SJCRH30 (cell line): Measurements from ENCODE around the gene MAPK11. TPM values are rescaled to one million over a fixed set of nuclear protein-coding genes. Genes with fewer than 3 reads are reported as not detected.

ENCODE experiments used
- DNase-seq, 2 experiments: peaks; one replicate each; pipeline ENCODE4 v3.0.0-alpha.2; 2015 to 2020
- H3K27ac ChIP-seq: fragments of 250-450 bp; sonication (Bioruptor Pico); 2 replicates; pipeline ENCODE4 v1.5.1; 2020; ENCODE audit warnings: mild to moderate bottlenecking, moderate library complexity
- H3K27me3 ChIP-seq: fragments of 250-450 bp; sonication (Bioruptor Pico); 2 replicates; pipeline ENCODE4 v1.5.1; 2020; ENCODE audit warnings: mild to moderate bottlenecking, moderate library complexity
- H3K36me3 ChIP-seq: fragments of 250-450 bp; sonication (Bioruptor Pico); 2 replicates; pipeline ENCODE4 v1.5.1; 2020; ENCODE audit warnings: mild to moderate bottlenecking, moderate library complexity
- H3K4me1 ChIP-seq: fragments of 250-450 bp; sonication (Bioruptor Pico); 2 replicates; pipeline ENCODE4 v1.5.1; 2020; ENCODE audit warnings: mild to moderate bottlenecking, moderate library complexity
- H3K4me3 ChIP-seq: fragments of 250-450 bp; sonication (Bioruptor Pico); 2 replicates; pipeline ENCODE4 v1.5.1; 2020; ENCODE audit warnings: mild to moderate bottlenecking, moderate library complexity
- H3K9me3 ChIP-seq: fragments of 250-450 bp; sonication (Bioruptor Pico); replicated peaks from 2 replicates; pipeline ENCODE4 v1.5.1; 2020; ENCODE audit warnings: mild to moderate bottlenecking, moderate library complexity
- total RNA-seq: library from RNA; depleted of rRNA; stranded (reverse); fragments of >200 nt; shearing (Covaris generic); gene quantifications from 2 replicates; pipeline ENCODE4 v1.2.3, GENCODE V29; 2014

Gene MAPK11
- total RNA-seq, 1 experiment from 2014 or later, result 4.2 TPM

GRCh38 chr22:50259302-50259701, 10.9 kb downstream of the MAPK11 start:
- Histone ChIP-seq H3K36me3 (no peaks in the 10 kb centered on the region), H3K9me3 (no peaks in the 10 kb centered on the region), H3K27me3 (no peaks in the 10 kb centered on the region), H3K4me1 (peaks cover 17% of the 10 kb centered on the region), H3K4me3 (no peak overlapping the region), H3K27ac (no peak overlapping the region)
- no peak for DNase-seq

- Histone ChIP-seq H3K27me3 (no peaks in the 10 kb centered on the region), H3K4me3 (no peak overlapping the region), H3K27ac (no peak overlapping the region), H3K9me3 (no peaks in the 10 kb centered on the region), H3K4me1 (peaks cover 17% of the 10 kb centered on the region), H3K36me3 (0 out of 2 replicates have a peak, but pooled peaks cover 1% of the 10 kb centered on the region)
- DNase-seq, result no peak
These were observed 11.6 kb downstream of the MAPK11 start for GRCh38 chr22:50258361-50259292.

- H3K4me3 ChIP-seq, result no peak overlapping the region
- H3K9me3 ChIP-seq, result no peaks in the 10 kb centered on the region
- peaks cover 6% of the 10 kb centered on the region; the same call in 1 of the 2 replicates for H3K36me3 ChIP-seq
- no peak for DNase-seq
- H3K4me1 ChIP-seq, result peaks cover 8% of the 10 kb centered on the region
- no peaks in the 10 kb centered on the region for H3K27me3 ChIP-seq
- no peak overlapping the region for H3K27ac ChIP-seq
These were observed 12.5 kb downstream of the MAPK11 start for GRCh38 chr22:50257451-50258360.

GRCh38 chr22:50257041-50257440, 13.1 kb downstream of the MAPK11 start:
- H3K27me3 ChIP-seq, result no peaks in the 10 kb centered on the region
- H3K27ac ChIP-seq, result no peak overlapping the region
- H3K4me1 ChIP-seq, result peaks cover 1% of the 10 kb centered on the region
- peaks cover 8% of the 10 kb centered on the region; the same call in 1 of the 2 replicates for H3K36me3 ChIP-seq
- no peaks in the 10 kb centered on the region for H3K9me3 ChIP-seq
- no peak for DNase-seq
- no peak overlapping the region for H3K4me3 ChIP-seq

- H3K36me3 ChIP-seq, result peaks cover 8% of the 10 kb centered on the region; the same call in 1 of the 2 replicates
- no peaks in the 10 kb centered on the region for H3K9me3 ChIP-seq
- no peak overlapping the region for H3K4me3 ChIP-seq
- H3K27ac ChIP-seq, result no peak overlapping the region
- no peaks in the 10 kb centered on the region for H3K27me3 ChIP-seq
- no peaks in the 10 kb centered on the region; the same call in 1 of the 2 replicates for H3K4me1 ChIP-seq
- DNase-seq, result no peak
These were observed 13.8 kb downstream of the MAPK11 start for GRCh38 chr22:50256258-50256862.

GRCh38 chr22:50255607-50256006, 14.6 kb downstream of the MAPK11 start:
- H3K27ac ChIP-seq, result no peak overlapping the region
- H3K27me3 ChIP-seq, result no peaks in the 10 kb centered on the region
- H3K9me3 ChIP-seq, result no peaks in the 10 kb centered on the region
- no peak overlapping the region for H3K4me3 ChIP-seq
- DNase-seq, result no peak
- H3K4me1 ChIP-seq, result no peaks in the 10 kb centered on the region; the same call in 1 of the 2 replicates
- H3K36me3 ChIP-seq, result peaks cover 8% of the 10 kb centered on the region; the same call in 1 of the 2 replicates

GRCh38 chr22:50255099-50255498, 15.1 kb downstream of the MAPK11 start:
- Histone ChIP-seq H3K9me3 (no peaks in the 10 kb centered on the region), H3K27ac (no peak overlapping the region), H3K36me3 (peaks cover 8% of the 10 kb centered on the region; the same call in 1 of the 2 replicates), H3K4me1 (peaks cover 3% of the 10 kb centered on the region; the same call in 1 of the 2 replicates), H3K4me3 (no peak overlapping the region), H3K27me3 (no peaks in the 10 kb centered on the region)
- no peak for DNase-seq

- no peak overlapping the region for H3K27ac ChIP-seq
- DNase-seq, result no peak
- H3K27me3 ChIP-seq, result no peaks in the 10 kb centered on the region
- peaks cover 6% of the 10 kb centered on the region; the same call in 1 of the 2 replicates for H3K4me1 ChIP-seq
- no peak overlapping the region for H3K4me3 ChIP-seq
- H3K9me3 ChIP-seq, result no peaks in the 10 kb centered on the region
- H3K36me3 ChIP-seq, result peaks cover 8% of the 10 kb centered on the region; the same call in 1 of the 2 replicates
These were observed 16.2 kb downstream of the MAPK11 start for GRCh38 chr22:50253941-50254340.

- Histone ChIP-seq H3K27me3 (no peaks in the 10 kb centered on the region), H3K36me3 (peaks cover 8% of the 10 kb centered on the region; the same call in 1 of the 2 replicates), H3K4me3 (no peak overlapping the region), H3K27ac (no peak overlapping the region), H3K9me3 (no peaks in the 10 kb centered on the region), H3K4me1 (peaks cover 6% of the 10 kb centered on the region; the same call in 1 of the 2 replicates)
- DNase-seq, result no peak
These were observed 16.9 kb downstream of the MAPK11 start for GRCh38 chr22:50253046-50253915.

- H3K27ac ChIP-seq, result no peak overlapping the region
- DNase-seq, result peak; percentile 71 to 74
These were observed 17.8 kb downstream of the MAPK11 start for GRCh38 chr22:50252082-50253045.

GRCh38 chr22:50251477-50252081, 18.6 kb downstream of the MAPK11 start:
- Histone ChIP-seq H3K36me3 (peaks cover 10% of the 10 kb centered on the region), H3K27ac (no peak overlapping the region), H3K9me3 (no peaks in the 10 kb centered on the region), H3K27me3 (no peaks in the 10 kb centered on the region), H3K4me3 (peak overlapping the region; percentile 66), H3K4me1 (peaks cover 6% of the 10 kb centered on the region; the same call in 1 of the 2 replicates)
- no peak for DNase-seq

More at GRCh38 chr22:50252082-50253045, 17.8 kb downstream of the MAPK11 start:
- Histone ChIP-seq H3K4me3 (no peak overlapping the region), H3K9me3 (no peaks in the 10 kb centered on the region), H3K27me3 (no peaks in the 10 kb centered on the region), H3K36me3 (peaks cover 8% of the 10 kb centered on the region; the same call in 1 of the 2 replicates), H3K4me1 (peaks cover 6% of the 10 kb centered on the region; the same call in 1 of the 2 replicates)
